B cell (primary cell): Measurements from ENCODE around the gene CD80. TPM values are rescaled to one million over a fixed set of nuclear protein-coding genes. Genes with fewer than 3 reads are reported as not detected.

Experiments used
- ATAC-seq: fragments of 200-7000 bp; cut with Tn5 transposase; one replicate; pipeline ENCODE4 v1.10.0; 2021; ENCODE audit warnings: low read depth, mild to moderate bottlenecking, moderate number of reproducible peaks, moderate library complexity
- CTCF ChIA-PET: fragments of 350-600 bp; sonication (Branson Sonifier 250); formaldehyde crosslinking; loops from one replicate; lab custom pipeline; 2021; ENCODE audit warnings: antibody characterized with exemption, inconsistent platforms; lab: Charles Lee
- POLR2A ChIA-PET: fragments of 350-600 bp; sonication (Branson Sonifier 250); formaldehyde crosslinking; loops from one replicate; lab custom pipeline; 2021; ENCODE audit warnings: antibody characterized with exemption; lab: Charles Lee
- DNase-seq: peaks from one replicate; pipeline ENCODE4 v3.0.0; 2013
- H2AFZ ChIP-seq: 2 replicates; pipeline ENCODE4 v1.6.1; 2012; ENCODE audit warnings: mild to moderate bottlenecking, low read depth, low read length; ENCODE audit not compliant: insufficient read depth, poor library complexity, severe bottlenecking
- H3K27ac ChIP-seq, 2 donors: 1 replicate in 1 of 2; 2 replicates in 1 of 2; pipeline ENCODE4 v1.5.1; 2012 to 2013; ENCODE audit warnings: low read length in 2 of 2, mild to moderate bottlenecking in 2 of 2, moderate library complexity in 1 of 2
- H3K27me3 ChIP-seq, 4 experiments: fragments of 200-600 bp in 1 of 4; sonication (generic) in 1 of 4; replicated peaks in 1 of 4; 1 replicate in 2 of 4; 2 replicates in 2 of 4; pipeline versions ENCODE4 v1.6.1 to v1.7.0; 2013 to 2016; ENCODE audit warnings: low read length in 3 of 4, mild to moderate bottlenecking in 2 of 4, mixed read lengths in 1 of 4, moderate library complexity in 1 of 4; ENCODE audit not compliant: insufficient read depth in 4 of 4, control insufficient read depth in 3 of 4; ENCODE audit errors: control extremely low read depth in 1 of 4
- H3K36me3 ChIP-seq, 2 experiments: replicated peaks in 1 of 2; 1 replicate in 1 of 2; 2 replicates in 1 of 2; pipeline versions ENCODE4 v1.6.1 to v1.7.1; 2013; ENCODE audit warnings: low read length in 1 of 2; ENCODE audit not compliant: insufficient read depth in 2 of 2, control insufficient read depth in 1 of 2; ENCODE audit errors: control extremely low read depth in 1 of 2, extremely low read depth in 1 of 2
- H3K4me1 ChIP-seq, 2 donors: fragments of 200-600 bp in 1 of 2; sonication (generic) in 1 of 2; 1 replicate in 1 of 2; 2 replicates in 1 of 2; pipeline versions ENCODE4 v1.5.1 to v1.6.1; 2013 to 2017; ENCODE audit warnings: low read length in 2 of 2; ENCODE audit not compliant: control insufficient read depth in 2 of 2, insufficient read depth in 2 of 2
- H3K4me2 ChIP-seq: replicated peaks from 2 replicates; pipeline ENCODE3; 2012; ENCODE audit warnings: mild to moderate bottlenecking, low read depth, low read length; ENCODE audit not compliant: poor library complexity, severe bottlenecking
- H3K4me3 ChIP-seq, 5 experiments: fragments of 200-600 bp in 1 of 5; sonication (generic) in 1 of 5; 1 replicate in 3 of 5; 2 replicates in 2 of 5; pipeline versions ENCODE4 v1.5.1 to v1.7.0; 2011 to 2016; ENCODE audit warnings: low read length in 4 of 5, mild to moderate bottlenecking in 4 of 5, low read depth in 2 of 5, control low read depth in 1 of 5, moderate library complexity in 1 of 5; ENCODE audit not compliant: insufficient read depth in 1 of 5; ENCODE audit errors: control extremely low read depth in 1 of 5, extremely low read depth in 1 of 5
- H3K79me2 ChIP-seq: fragments of 200-600 bp; sonication (generic); one replicate; pipeline ENCODE4 v1.6.0; 2016; ENCODE audit warnings: low read length; ENCODE audit not compliant: control insufficient read depth, insufficient read depth
- H3K9ac ChIP-seq: fragments of 200-600 bp; sonication (generic); 2 replicates; pipeline ENCODE4 v1.6.1; 2017; ENCODE audit warnings: mild to moderate bottlenecking, low read length, moderate library complexity
- H3K9me3 ChIP-seq, 3 donors: one replicate each; pipeline versions ENCODE4 v1.6.1 to v1.7.1; 2013; ENCODE audit warnings: low read length in 2 of 3; ENCODE audit not compliant: control insufficient read depth in 2 of 3, insufficient read depth in 1 of 3; ENCODE audit errors: control extremely low read depth in 1 of 3
- H4K20me1 ChIP-seq: 2 replicates; pipeline ENCODE4 v1.6.0; 2012; ENCODE audit warnings: mild to moderate bottlenecking, low read length; ENCODE audit not compliant: insufficient read depth, control insufficient read depth, poor library complexity, severe bottlenecking
- H3K27ac Mint-ChIP-seq: one replicate; pipeline ENCODE4 v1.8.0; 2021; ENCODE audit warnings: mixed read lengths
- H3K27me3 Mint-ChIP-seq: one replicate; pipeline ENCODE4 v1.8.0; 2021; ENCODE audit warnings: mixed read lengths
- H3K4me1 Mint-ChIP-seq: one replicate; pipeline ENCODE4 v1.8.0; 2021; ENCODE audit warnings: mixed read lengths
- H3K4me3 Mint-ChIP-seq: one replicate; pipeline ENCODE4 v1.8.0; 2021; ENCODE audit warnings: mixed read lengths
- H3K9me3 Mint-ChIP-seq: one replicate; pipeline ENCODE4 v1.8.0; 2022; ENCODE audit warnings: mixed read lengths; ENCODE audit not compliant: insufficient read depth
- EZH2 ChIP-seq: IDR thresholded peaks from 2 replicates; pipeline ENCODE4 v1.6.1; 2012; ENCODE audit warnings: borderline replicate concordance, low read depth, mild to moderate bottlenecking, moderate library complexity, low read length; ENCODE audit not compliant: insufficient read depth, poor library complexity, severe bottlenecking
- WGBS: methylation state at CpG from one replicate; pipeline ENCODE4 v1.1.5; 2013; ENCODE audit warnings: missing lambda C conversion rate; ENCODE audit not compliant: insufficient coverage; 5-methylcytosine and 5-hydroxymethylcytosine counted together
- intact Hi-C: fragments of 100-400 bp; cut with micrococcal nuclease; formaldehyde crosslinking; loops from one replicate; pipeline ENCODE4 v1.10.0; 2022
- polyA plus RNA-seq: library from polyadenylated mRNA; depleted of rRNA; stranded (reverse); fragments of >200 nt; gene quantifications from 2 replicates; pipeline ENCODE4 v1.2.3, GENCODE V29; 2012
- total RNA-seq, 2 donors: library from RNA; stranded (reverse); fragments of 120-200 nt in 1 of 2; gene quantifications; 1 replicate in 1 of 2; 2 replicates in 1 of 2; pipeline versions ENCODE4 v1.2.3 to v1.2.4, GENCODE V29; 2013 to 2022
- TF ChIP-seq, protein P1 (sequence below): fragments of 200-600 bp; IDR thresholded peaks from one replicate; pipeline ENCODE4 v1.8.0; 2022; ENCODE audit warnings: antibody characterized with exemption, mild to moderate bottlenecking

The CD80 gene
- total and polyA plus RNA-seq, 2 donors (not counting 1 experiment from before 2014, with no cell fraction given) = 15.0 to 26.5 TPM

DNA sequence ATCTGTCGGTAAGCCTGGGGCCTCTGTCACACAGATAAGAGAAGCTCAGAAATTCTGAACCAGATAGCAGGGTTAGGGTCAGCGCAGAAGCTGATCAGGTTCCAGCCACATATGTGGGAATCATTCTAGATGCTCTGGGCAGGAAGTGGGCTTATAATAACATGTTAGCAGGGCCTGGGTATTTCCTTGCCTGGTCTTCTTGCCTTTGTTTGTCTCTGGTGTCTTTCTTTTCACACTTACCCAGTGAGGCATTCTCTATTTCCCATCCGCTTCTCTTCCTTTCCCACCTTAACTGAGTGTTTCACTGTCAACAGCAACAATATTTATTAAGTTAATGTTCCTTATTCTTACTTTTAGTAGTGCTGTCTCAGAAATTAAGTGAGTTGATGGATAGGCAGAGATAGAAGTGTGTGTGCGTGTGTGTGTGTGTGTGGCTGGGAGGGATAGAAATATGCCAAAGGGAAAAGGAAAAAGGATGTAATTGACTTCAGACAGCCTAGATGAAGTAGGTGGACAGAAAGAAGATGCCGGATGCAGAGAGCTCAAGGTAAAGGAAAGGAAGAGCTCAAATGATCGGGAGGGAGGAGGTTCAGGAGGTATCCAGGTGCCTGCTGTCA is 40.3 kb upstream of the CD80 start:
- DNase-seq = no peak
- Histone ChIP-seq H3K27ac (no peak overlapping the region), H2AFZ (no peak overlapping the region), H3K79me2 (no peaks in the 10 kb centered on the region), H3K27me3 (no peaks in the 10 kb centered on the region), H3K4me1 (peaks cover 7 to 15% of the 10 kb centered on the region in 2 donors), H3K36me3 (no peaks in the 10 kb centered on the region), H3K9me3 (no peaks in the 10 kb centered on the region), H3K4me2 (no peak overlapping the region), H4K20me1 (no peaks in the 10 kb centered on the region), H3K4me3 (no peak overlapping the region), H3K9ac (no peak overlapping the region)
- no peak for ATAC-seq
- POLR2A ChIA-PET = no interaction called here
- Mint-ChIP-seq H3K9me3 (no peaks in the 10 kb centered on the region), H3K27ac (no peak overlapping the region), H3K4me1 (peaks cover 37% of the 10 kb centered on the region), H3K27me3 (no peaks in the 10 kb centered on the region), H3K4me3 (no peak overlapping the region)
- 83% methylated on average over 5 of the region's 6 CpGs for WGBS
- intact Hi-C loops = loop anchor here (5.0 kb wide), 1 partner anchor 42 kb away; the partner anchor contains the start of gene CD80
- TF ChIP-seq EZH2 = no peak
- CTCF ChIA-PET = interaction anchor here (0.8 to 1.7 kb wide), 5 partner anchors 11 to 77 kb away, joined by 3 to 6 read pairs (median 4); partner anchors contain the start of gene COX17

DNA sequence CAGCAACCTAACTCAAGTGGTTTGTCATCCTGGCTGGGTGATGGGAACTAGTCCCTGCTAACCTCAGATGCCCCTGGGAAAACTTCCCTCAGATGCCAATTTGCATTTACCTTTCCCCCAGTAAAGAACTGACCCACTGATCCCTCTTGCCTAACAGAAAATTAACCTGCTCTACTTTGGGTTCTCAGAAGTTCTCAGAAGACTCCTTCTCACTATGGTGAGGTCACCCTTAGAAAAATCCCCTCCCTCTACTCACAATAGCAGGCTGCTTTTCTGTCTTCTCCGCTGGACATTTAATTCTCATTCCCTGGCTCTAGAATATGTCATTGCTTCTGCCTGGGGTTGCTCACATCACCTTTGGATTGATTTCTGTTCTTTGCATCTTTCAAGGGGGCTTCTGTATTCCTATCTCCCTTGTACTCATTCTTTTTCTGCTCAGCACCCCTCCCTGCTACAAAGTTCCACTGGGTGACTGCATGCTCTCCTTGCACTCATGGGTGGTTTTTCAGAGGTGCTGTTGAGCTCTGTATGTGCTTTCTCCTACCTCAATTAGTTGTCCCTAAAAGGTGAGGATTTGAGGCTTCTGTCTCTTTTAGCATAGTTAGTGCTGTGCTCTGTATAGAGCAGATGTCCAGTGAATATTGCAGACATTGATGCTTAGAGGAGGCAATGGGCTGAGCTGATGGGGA is 39.1 kb upstream of the CD80 start:
- no peak for ATAC-seq
- Mint-ChIP-seq H3K9me3 (no peaks in the 10 kb centered on the region), H3K27ac (no peak overlapping the region), H3K4me1 (peaks cover 37% of the 10 kb centered on the region), H3K4me3 (no peak overlapping the region), H3K27me3 (no peaks in the 10 kb centered on the region)
- ChIA-PET CTCF (interaction anchor here (0.6 to 0.8 kb wide), 2 partner anchors 9 to 16 kb away, joined by 3 read pairs; no protein-coding TSS in a partner anchor), POLR2A (no interaction called here)
- Histone ChIP-seq H3K4me2 (no peak overlapping the region), H3K27ac (no peak overlapping the region), H3K4me3 (no peak overlapping the region), H2AFZ (no peak overlapping the region), H3K36me3 (no peaks in the 10 kb centered on the region), H3K79me2 (no peaks in the 10 kb centered on the region), H3K9ac (no peak overlapping the region), H3K9me3 (no peaks in the 10 kb centered on the region), H4K20me1 (no peaks in the 10 kb centered on the region), H3K27me3 (no peaks in the 10 kb centered on the region), H3K4me1 (peaks cover 7 to 15% of the 10 kb centered on the region in 2 donors)
- TF ChIP-seq, protein P1, sequence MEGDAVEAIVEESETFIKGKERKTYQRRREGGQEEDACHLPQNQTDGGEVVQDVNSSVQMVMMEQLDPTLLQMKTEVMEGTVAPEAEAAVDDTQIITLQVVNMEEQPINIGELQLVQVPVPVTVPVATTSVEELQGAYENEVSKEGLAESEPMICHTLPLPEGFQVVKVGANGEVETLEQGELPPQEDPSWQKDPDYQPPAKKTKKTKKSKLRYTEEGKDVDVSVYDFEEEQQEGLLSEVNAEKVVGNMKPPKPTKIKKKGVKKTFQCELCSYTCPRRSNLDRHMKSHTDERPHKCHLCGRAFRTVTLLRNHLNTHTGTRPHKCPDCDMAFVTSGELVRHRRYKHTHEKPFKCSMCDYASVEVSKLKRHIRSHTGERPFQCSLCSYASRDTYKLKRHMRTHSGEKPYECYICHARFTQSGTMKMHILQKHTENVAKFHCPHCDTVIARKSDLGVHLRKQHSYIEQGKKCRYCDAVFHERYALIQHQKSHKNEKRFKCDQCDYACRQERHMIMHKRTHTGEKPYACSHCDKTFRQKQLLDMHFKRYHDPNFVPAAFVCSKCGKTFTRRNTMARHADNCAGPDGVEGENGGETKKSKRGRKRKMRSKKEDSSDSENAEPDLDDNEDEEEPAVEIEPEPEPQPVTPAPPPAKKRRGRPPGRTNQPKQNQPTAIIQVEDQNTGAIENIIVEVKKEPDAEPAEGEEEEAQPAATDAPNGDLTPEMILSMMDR = no peak
- no peak for TF ChIP-seq EZH2
- intact Hi-C loops = loop anchor here (5.0 kb wide), 1 partner anchor 41 kb away; the partner anchor contains the start of gene CD80
- WGBS = 67% methylated on average over 1 of the region's 1 CpG
- DNase-seq = no peak
